Islet of Langerhans (tissue), 1 donor: ENCODE measurements around the gene A2M.

Experiments
- FAIRE-seq: peaks from one replicate; lab custom pipeline; 2011; peaks lifted over from hg19 to GRCh38; lab: Jason Lieb, UNC

A2M gene

DNA sequence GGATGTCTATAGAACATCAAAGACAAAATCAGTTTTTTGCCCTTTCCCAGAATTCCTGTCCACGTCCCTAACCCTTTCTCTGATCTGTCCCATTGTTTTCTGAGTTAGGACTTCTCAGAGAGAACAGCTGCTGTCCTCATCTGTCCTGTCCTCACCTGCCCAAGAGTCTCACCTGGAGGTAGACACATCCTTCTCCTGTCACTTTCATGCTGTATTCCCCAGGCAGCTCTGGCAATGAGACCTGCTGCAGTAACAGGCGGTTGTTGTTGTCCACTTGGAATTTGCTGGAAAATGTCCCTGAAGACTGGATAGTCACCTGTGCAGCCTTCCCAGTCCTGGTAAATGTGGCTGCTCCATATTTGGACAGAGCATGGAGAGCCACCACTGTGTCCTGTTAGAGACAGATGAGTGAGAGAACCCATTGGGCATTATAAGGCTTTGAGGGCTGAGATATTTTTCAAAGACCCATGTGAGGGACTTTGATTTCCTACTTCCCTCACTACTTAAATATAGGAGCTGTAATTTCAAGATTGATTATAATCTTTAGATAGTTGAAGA is 43.2 kb downstream of the A2M start:
- FAIRE-seq: no peak

DNA sequence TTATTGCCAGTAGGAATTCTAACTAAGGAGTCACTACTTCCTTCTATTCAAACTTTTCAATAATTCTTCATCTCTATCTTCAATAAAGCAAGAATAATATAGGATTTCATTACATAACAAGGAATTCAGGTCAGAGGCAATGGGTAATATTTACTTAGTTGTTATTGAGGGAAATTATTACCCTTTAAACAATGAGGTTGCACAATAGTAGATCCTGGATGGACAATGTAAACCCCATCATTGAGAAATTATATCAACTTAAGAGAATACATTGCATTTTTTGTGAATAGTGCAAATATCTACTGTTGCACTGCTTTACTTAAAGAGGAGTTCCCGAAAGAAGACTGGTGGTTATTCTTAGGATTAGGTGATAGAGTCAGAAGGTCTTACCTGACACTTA is 43.8 kb downstream of the A2M start:
- no peak for FAIRE-seq

DNA sequence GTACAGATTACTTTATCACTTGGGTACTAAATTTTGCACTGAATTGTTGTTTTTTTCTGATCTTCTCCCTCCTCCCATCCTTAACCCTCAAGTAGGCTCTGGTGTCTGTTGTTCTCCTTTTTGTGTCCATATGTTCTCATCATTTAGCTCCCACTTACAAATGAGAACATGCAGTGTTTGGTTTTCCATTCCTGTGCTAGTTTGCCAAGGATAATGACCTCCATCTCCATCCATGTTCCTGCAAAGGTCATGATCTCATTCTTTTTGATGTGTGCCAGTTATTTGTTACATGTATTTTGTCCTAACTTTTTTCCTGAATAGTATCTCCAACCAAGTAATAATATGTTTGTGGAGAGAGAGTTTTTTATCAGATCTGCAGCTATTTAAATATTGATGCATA is 44.2 kb downstream of the A2M start:
- no peak for FAIRE-seq

DNA sequence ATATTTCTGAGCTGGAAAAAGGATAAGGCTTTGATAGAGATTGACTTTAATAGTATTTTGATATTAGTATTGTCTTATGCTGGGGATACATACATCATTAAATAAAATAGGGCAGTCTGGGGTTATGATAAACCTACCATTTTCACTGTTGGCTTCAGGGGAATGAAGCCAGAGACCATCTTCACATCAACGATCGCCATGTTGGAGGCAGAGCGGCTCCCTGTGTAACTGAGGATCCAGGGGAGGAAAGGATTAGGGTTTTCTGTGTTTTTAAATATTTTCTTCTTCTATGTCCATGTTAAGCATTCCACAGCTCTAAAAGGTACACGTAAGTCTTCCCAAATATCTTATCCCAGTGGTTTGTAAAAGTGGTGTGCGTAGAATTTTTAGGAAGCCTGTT is 45.4 kb downstream of the A2M start:
- no peak for FAIRE-seq

DNA sequence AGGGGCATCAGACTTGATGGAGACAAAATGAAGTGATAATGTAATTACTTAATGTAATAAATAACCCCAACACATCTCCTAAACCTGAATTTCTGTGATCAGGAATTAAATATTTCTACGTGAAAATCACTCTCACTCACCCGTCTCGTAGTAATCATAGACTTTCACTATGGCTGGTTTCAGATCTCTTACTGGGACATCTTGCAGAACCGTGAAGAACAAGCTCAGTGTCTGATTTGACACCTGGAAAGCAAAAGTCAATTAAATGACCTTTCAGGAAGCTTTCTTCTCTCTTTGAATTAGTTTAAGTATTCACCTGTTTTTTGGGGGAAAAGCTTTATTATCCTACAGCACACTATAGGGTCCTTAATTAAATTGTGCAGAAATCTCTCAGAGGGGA is 47.1 kb downstream of the A2M start:
- no peak for FAIRE-seq

DNA sequence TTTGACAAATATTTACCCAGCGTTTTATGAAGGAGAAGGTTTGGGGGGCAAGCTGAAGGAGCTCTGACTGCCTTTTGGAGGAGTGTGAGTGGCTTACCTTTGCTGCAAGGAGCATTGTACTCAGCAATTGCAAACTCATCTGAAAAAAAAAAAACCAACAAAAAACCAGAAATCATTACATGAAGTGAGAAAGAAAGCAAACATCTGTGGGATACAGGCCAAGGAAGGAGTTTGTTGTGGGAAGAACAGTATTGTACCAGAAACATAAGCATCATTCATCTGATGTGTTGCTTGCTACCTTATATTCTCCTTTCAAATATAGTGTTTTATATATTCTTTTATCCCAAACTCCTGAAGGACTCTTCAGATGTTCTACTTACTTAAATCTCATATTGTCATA is 47.6 kb downstream of the A2M start:
- no peak for FAIRE-seq

DNA sequence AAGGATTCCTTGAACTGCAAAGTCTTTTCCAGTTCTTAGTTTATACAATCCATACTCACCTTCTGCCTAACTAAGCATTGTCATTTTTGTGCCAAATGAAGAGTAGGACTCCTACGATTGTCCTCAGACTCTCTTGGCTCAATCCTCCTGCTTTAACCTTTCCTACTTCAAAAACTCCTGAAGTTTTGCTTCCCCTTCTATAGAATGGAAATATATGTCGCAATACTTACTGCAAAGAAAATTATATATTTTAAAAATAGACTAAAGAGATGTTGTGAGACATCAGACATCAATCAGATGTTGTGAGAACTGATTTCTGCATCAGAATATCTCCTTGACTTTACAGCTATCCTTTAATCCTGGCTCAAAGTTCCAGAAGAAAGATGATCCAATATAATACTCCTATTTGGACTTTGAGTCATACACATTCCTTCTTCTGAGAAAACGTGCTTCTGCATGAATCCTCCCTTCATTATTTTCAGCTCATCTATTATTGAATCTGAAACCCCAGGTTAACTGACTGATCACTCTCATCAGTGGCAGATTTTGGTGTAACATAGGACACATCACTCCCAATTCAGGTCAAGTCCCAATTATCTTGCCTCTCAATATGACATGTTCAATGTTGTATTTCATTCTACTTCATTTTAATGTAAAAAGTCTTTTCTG is 48.8 kb downstream of the A2M start:
- no peak for FAIRE-seq

DNA sequence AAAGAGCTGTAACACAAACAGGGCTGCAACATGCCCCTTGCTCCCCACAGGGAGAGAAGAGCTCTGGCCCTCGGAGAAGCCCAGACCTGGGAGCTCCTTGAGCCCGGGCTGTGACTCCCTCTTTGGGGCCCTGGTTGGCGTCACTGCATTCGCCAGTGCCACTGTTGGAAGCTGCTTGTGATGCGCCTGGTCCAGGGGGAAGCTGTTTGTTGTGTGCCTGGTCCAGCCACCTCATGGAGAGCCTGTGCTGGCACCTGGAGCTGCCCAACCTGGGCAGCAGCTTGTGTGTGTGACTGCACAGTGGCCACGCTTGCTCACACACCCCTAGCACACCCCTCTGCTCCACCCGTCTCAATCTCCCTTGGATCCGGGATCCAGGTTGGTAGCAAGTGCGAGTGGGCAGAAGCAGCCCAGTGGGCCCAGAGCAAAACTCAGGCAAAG is 49.5 kb downstream of the A2M start:
- FAIRE-seq: no peak

DNA sequence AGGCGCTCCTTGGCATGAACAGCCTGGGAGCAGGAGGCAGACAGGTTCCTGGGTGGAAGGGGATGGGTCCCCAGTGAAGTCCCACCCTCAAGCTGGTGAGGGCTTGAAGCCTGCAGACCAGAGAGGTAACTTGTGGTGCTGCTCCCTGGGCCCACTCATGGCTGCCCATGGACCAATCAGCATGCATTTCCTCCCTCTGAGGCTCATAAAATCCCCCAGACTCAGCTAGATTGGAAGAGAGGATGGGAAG is 50.2 kb downstream of the A2M start:
- no peak for FAIRE-seq

DNA sequence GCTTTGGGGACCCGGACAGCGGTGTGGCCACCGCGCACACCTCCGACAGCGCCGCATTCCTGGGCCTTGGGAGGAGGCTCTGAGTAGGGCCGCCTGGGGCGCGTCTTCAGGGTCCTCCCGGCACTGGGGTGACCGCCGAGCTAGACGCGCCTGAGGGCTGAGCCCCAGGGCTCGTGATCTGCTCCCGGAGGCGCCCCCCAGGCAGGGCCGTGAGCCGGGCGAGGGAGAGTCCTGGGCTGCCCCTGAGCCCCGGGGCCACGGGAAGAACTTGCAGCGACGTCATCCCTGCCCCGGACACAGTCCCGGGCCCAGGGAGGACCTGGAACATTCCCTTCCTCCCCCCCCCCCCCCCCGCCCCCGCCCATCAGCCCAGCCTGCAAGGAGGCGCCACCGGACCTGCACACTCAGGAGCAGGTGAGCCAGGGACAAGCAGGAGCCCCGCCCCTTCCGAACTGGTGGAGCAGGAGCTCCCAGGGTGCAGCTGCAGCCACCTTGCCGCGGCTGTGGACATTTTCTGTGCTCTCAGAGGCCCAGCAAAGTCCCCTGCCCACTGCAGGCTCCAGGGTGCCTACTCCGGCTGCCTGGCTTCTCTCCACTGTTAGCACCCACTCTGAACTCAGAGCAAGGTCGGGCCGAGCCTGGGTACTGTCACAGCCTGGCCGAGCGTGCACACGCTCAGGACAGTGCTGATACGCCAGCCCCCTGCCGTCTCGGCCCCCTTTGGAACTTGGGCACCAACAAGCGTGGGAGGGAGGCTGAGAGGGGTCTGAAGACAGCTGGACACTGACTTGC is 50.7 kb downstream of the A2M start:
- no peak for FAIRE-seq

DNA sequence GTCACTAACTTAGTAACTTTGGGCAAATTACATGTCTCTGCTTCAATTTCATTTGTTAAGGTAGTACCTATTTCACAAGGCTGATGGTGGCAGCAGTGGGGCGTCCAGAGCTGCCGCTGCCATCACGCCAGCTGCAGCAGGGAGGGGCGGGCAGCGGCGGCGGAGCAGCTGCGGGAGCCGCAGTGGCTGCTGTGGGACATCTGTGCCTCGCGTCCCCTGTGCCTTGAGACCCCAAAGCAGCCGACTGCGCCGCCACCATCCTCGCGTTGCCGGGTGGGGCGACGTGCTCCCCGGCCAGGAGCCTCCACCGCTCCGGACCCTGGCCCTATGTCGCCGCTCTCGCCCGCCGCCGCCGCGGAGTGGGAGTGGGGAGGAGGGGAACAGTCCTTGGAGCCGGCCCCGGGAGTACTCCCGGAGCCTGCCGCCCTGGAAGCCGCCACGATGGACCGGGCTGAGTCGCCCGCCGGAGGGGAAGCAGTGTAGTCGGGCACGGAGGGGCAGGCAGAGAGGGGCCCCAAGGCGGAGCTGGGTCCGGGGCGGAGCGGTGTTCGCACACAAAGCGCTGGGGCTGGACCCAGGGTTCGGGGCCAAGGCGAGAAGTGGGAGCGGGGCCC is 51.4 kb downstream of the A2M start:
- FAIRE-seq: peak; percentile 89

DNA sequence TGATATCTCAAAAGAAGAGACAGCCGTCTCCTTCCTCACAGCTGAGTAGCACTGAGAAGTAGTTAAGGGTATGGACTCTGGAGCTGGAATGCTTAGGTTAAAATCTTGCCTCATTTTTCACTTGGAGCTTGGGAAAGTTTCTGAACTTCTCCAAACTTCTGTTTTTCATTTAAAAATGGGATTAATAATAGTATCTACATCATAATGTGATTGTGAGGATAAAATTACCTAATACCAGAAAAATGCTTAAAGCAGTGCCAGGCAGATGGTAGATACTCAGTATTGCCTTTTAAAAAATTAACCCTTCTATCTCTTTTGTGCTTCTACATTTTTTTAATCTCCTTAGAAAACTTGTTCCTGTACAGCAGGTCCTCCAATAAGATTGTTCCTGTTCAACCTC is 63.1 kb downstream of the A2M start:
- FAIRE-seq: no peak

DNA sequence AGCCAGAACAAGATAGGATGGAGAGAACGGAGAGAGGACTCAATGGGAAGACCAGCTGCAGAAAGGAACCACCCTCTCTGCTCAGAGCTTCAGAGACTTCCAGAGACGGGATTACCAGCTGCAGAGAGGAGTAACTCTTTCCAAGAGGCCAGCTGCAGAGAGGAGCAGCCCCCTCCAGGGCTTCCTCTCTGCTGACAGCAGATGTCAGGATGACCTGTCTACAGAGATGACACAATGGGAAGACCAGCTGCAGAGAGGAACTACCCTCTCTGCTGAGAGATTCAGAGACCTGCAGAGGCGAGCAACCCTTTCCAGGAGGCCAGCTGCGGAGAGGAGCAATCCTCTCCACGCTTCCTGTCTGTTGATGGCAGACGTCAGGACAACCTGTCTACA is 64.6 kb downstream of the A2M start:
- no peak for FAIRE-seq

DNA sequence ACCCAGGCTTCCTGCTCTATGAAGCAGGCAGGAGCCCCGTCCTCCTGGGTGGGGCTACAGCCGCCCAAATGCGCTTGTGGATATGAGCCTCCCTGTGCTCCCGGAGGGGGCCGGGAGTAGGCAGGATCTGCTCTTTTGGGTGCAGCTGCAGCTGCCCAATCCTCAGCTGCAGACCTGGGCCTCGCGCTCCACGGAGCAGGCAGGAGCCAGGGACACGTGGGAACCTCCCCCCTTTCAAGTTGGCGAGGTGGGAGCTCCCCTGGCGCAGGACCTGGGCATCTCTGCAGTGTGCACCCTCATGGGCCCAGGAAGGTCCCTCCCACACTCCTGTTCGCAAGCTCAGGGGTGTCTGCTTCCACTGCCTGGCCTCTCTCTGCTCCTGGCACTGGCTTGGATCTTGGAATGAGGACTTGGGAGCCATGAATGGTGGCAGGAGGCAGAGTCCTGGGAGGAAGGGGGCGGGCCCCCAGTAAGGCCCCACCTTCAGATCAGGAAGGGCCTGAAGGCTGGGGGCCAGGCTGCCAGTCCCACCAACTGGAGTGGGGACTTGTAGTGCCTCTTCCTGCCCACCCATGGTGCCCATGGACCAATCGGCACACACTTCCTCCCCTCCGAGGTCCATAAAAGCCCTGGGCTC is 65.1 kb downstream of the A2M start:
- no peak for FAIRE-seq

DNA sequence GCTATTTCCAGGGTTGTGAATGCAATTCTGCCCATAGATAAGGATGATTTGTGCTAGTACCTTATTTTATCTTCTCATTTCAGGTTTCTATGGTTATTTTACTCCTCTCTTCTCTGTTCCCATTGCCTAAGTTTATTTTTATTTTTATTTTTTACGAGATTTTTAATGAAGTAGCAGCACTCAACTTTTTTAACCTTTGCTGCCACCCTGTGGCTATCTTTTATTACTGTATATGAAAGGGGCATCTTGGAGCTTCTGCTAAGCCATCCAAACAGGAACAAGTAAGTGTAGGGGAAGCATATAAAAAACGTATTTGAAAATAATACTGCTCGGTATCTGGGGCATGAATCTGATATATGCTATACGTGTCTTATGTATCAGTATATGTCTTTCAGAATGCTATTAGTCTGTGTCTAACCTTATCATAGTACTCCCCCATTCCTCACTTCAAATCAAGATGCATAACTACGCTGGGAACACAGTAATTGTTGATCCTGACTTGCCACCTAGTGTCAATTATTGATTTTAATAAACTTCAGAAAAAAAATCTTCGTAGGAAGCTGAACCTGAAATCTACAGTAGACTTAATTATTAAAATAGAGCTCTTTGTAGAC is 66.1 kb downstream of the A2M start:
- peak; percentile 99 for FAIRE-seq

DNA sequence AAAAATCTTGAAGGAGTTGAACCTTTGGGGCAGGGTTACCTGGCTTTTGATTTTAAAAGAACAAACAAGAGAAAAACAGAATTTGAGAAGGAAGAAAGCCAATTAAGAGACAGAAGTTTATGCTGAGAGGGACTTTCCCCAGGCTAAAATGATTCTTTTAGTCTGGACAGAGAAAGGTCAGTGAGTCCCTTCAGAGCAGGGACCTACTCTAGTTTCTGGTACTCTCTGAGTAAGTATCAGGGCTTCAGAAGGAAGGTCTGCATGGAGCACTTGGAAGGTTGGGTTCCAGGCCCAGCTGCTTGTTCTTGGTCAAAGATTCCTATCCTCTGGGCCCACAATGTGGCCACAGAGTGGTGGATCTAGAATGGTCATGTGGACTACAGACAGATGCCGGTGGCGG is 66.8 kb downstream of the A2M start:
- no peak for FAIRE-seq

DNA sequence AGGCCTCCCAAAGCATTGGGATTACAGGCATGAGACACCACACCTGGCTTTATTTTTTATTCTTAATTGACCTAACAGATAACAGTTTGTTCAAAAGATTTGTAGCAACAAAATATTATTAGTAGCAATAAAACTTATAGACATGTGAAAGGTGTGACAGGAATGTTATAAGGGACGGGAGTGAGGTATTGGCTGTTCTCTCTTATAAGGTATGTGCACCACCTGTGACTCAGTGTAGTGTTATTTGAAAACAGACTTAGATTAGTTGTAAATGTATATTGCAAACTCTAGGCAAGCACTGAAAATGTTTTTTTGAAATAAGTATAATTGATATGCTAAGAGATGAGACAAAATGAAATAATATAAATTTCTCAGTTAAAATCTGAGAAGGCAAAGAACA is 68.6 kb downstream of the A2M start:
- no peak for FAIRE-seq

DNA sequence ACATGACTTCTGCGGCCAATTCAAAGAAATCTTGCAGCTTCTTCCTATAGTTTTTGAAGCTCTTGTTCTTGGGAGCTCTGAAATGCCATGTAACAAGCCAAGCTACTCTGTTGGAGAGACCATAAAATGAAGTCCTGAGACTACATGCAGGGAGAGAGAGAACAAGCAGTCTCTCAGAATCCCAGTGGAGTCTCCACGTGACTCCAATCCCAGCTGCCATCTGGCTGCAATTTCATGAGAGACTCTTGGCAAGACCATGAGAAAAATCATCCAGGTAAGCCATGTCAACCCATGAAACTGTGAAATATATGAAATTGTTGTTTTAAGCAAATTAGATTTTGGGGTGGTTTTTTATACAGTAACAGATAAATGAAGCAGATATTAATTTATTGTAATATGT is 72.0 kb downstream of the A2M start:
- FAIRE-seq: no peak

DNA sequence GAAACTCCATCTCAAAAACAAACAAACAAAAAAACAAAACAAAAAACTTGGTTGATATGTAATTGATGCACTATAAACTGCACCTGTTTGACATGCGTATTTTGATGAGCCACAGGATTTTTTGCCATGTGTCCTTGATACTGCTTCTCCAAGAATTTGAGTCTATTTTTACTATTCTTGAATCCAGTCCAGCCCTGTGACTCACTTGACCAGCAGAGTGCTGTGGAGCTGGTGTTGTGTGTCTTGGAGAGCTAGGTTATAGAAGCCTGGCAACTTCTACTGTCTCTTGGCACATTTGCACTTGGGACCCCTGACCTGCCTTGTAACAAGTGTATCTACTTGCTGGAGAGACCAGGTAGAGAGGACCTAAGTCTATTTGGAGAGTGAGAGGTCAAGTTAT is 74.4 kb downstream of the A2M start:
- FAIRE-seq: no peak

DNA sequence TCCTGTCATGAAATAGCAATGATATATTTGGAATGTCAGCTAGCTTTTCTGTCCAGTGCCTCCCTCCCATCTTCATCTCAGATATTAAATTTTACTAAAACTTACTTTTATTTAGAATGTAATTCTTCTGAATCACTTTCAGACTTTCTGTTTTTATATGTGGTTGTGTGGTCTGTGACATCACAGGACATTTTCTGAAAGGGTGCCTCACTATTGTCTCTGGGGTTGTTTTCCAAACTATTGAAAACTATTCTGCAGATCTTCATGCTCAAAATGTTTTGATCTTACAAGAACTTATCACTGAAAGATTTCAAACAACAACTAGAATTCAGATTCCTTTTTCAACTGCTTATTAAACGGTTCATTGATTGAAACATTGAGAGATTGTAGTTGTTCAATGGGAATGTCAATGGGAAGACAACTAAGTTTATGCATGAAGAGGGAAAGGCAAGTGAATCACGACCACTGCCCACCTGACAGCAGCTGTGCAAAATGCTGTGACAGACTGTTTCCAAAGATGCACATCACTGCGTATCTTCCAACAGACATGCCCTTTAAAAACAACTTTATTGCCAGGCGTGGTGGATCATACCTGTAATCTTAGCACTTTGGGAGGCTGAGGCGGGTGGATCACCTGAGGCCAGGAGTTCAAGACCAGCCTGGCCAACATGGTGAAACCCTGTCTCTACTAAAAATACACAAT is 75.1 kb downstream of the A2M start:
- no peak for FAIRE-seq

DNA sequence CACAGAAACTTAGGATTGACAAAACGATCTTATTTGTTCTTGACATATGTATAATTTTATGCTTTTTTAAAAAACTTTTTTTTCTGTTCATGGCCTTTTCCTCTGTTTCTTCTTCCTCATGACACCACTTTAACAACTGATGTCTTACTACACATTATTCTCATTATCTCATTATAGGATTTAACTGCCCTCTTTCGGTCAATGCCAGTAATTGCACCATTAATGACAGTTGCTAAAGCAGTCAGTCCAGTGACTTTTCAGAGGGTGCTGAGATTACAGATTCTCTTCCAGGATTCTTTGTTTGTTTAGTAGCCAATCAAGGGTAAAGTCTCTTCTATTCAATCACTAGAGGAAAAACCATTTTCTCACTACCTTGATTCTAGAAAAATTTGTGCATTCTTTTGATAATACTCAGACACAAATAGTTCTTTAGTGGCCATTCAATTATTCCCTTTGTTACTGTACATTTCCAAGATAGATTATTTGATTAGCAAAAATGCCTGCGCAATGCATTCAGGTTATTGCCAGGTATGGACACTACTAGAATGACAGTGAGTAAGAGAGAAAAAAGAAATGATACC is 76.2 kb downstream of the A2M start:
- peak; percentile 93 for FAIRE-seq

DNA sequence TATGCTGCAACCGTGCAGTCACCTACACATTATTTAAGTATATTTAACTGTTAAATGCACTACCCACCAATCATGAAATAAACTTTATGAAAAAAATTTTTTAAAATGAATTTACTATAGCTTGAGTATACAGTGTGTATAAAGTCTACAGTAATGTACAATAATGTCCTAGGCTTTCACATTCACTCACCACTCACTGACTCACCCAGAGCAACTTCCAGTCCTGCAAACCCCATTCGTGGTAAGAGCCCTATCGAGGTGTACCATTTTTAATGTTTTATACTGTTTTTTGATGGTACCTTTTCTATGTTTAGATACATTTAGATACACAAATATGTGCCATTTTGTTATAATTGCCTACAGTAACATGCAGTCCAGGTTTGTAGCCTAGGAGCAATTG is 78.3 kb downstream of the A2M start:
- FAIRE-seq: no peak
